ENCODE measurements around the gene HHATL. TPM values are rescaled to one million over a fixed set of nuclear protein-coding genes. Genes with fewer than 3 reads are reported as not detected.

The HHATL gene
- 1 to 10 TPM in 2 of 6 donors, under 1 TPM in 2, not detected in 2; 0.71 to 1.6 (median 0.98) TPM for total RNA-seq

GRCh38 chr3:42702066-42702951 is at the start of gene HHATL:
TSS of gene HHATL (minus strand) at chr3:42702798. CDS start at chr3:42700826, 1,972 bp downstream.
- ATAC-seq (ENCODE audit: low FRiP score in 2 of 2): no peak
- Histone ChIP-seq H3K27me3 (no peaks in the 10 kb centered on the region), H3K27ac (no peak within 1 kb of the TSS), H3K4me3 (no peak within 1 kb of the TSS), H3K4me1 (peaks cover 0 to 7% (median 3%) of the 10 kb centered on the region in 4 donors), H3K36me3 (no peaks in the 10 kb centered on the region), H3K9me3 (no peaks in the 10 kb centered on the region)
- TF ChIP-seq POLR2A (IDR thresholded peaks at IDR 0.05) (no peak), CTCF (IDR thresholded peaks at IDR 0.05) (no peak), EP300 (IDR thresholded peaks at IDR 0.05) (no peak), POLR2AphosphoS5 (IDR thresholded peaks at IDR 0.05) (no peak)
- WGBS, 2 donors: 69 to 71% methylated on average over 9 to 19 of the region's 21 CpGs
- peak; percentile 9 to 66 for DNase-seq

GRCh38 chr3:42751609-42752008 is 49.0 kb upstream of the HHATL start:
- no peaks in the 10 kb centered on the region for H3K9me3 ChIP-seq
- H3K27ac ChIP-seq: no peak overlapping the region
- no peaks in the 10 kb centered on the region for H3K27me3 ChIP-seq
- DNase-seq: peak in 1 of 2 donors; percentile 55
- no peak overlapping the region for H3K4me3 ChIP-seq
- 69 to 82% methylated on average over 2 to 9 of the region's 9 CpGs for WGBS, 2 donors
- ATAC-seq (ENCODE audit: low FRiP score in 2 of 2): no peak
- H3K4me1 ChIP-seq: peaks cover 3 to 11% (median 4%) of the 10 kb centered on the region in 4 donors
- H3K36me3 ChIP-seq: no peaks in the 10 kb centered on the region
- no peak for TF ChIP-seq POLR2A (IDR thresholded peaks at IDR 0.05)
- TF ChIP-seq POLR2AphosphoS5 (IDR thresholded peaks at IDR 0.05): no peak
- no peak for TF ChIP-seq CTCF (IDR thresholded peaks at IDR 0.05)
- no peak for TF ChIP-seq EP300 (IDR thresholded peaks at IDR 0.05)

GRCh38 chr3:42750834-42751233 is 48.2 kb upstream of the HHATL start:
- Histone ChIP-seq H3K36me3 (no peaks in the 10 kb centered on the region), H3K9me3 (no peaks in the 10 kb centered on the region), H3K27ac (no peak overlapping the region), H3K4me3 (no peak overlapping the region), H3K4me1 (peaks cover 10 to 19% (median 11%) of the 10 kb centered on the region in 4 donors), H3K27me3 (no peaks in the 10 kb centered on the region)
- TF ChIP-seq CTCF (IDR thresholded peaks at IDR 0.05): no peak
- TF ChIP-seq EP300 (IDR thresholded peaks at IDR 0.05): no peak
- TF ChIP-seq POLR2A (IDR thresholded peaks at IDR 0.05): no peak
- TF ChIP-seq POLR2AphosphoS5 (IDR thresholded peaks at IDR 0.05): no peak
- ATAC-seq (ENCODE audit: low FRiP score in 2 of 2): no peak
- no peak for DNase-seq
- 95 to 98% methylated on average over 7 of the region's 7 CpGs for WGBS, 2 donors

- H3K27me3 ChIP-seq: no peaks in the 10 kb centered on the region
- no peaks in the 10 kb centered on the region for H3K36me3 ChIP-seq
- H3K27ac ChIP-seq: no peak overlapping the region
- peak in 1 of 6 experiments; percentile 6 for TF ChIP-seq CTCF (IDR thresholded peaks at IDR 0.05)
- no peak for TF ChIP-seq POLR2A (IDR thresholded peaks at IDR 0.05)
- DNase-seq (no peak), ATAC-seq (ENCODE audit: low FRiP score in 2 of 2) (peak in 1 of 2 donors; percentile 51)
- peaks cover 15 to 24% (median 17%) of the 10 kb centered on the region in 4 donors for H3K4me1 ChIP-seq
- H3K9me3 ChIP-seq: no peaks in the 10 kb centered on the region
- H3K4me3 ChIP-seq: no peak overlapping the region
- 69 to 74% methylated on average over 10 of the region's 10 CpGs for WGBS, 2 donors
Observed at GRCh38 chr3:42749753-42750231, 47.2 kb upstream of the HHATL start.
